GM12873 (cell line): ENCODE results near the gene DAGLB.

Experiments used
- TF ChIP-seq, protein P1 (sequence below): IDR thresholded peaks from 2 replicates; pipeline ENCODE4 v1.5.1; 2012; ENCODE audit warnings: low read depth, mild to moderate bottlenecking, moderate library complexity, low read length, control low read depth; ENCODE audit not compliant: insufficient read depth; ENCODE audit errors: missing control alignments

Gene DAGLB

DNA sequence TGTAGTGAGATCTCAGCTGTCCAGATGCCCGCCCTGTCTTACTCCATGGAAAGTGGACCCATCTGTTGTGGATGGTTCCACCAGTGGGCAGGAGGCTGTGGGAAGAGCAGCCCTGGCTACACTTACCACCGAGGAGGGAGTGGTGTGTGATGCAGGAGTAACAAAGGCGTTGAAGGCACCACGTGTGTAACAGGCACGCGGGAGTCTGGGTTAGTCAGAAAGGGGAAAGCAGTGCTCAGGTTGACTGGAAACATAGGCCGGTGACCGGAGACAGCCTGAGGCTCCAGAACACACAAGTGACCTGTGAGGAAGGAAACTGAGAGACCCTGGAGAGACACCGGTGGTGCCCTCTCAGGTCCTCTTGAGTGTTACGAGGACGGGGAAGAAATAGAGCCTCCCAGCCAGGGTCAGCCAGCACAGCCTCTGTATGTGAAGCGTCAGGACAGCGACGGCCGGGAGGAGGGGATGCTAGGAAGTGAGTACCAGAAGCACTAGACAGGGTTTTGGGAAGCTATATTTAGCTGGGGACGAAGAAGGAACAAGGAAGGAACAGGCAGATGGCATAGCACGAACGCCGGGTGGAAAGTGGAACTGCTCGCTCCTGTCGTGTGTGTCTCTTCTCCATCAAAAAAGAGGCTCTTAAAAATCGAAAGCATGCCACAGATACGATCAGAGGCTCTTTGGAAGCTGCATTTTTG, 51.7 kb downstream of the DAGLB start:
- TF ChIP-seq, protein P1, sequence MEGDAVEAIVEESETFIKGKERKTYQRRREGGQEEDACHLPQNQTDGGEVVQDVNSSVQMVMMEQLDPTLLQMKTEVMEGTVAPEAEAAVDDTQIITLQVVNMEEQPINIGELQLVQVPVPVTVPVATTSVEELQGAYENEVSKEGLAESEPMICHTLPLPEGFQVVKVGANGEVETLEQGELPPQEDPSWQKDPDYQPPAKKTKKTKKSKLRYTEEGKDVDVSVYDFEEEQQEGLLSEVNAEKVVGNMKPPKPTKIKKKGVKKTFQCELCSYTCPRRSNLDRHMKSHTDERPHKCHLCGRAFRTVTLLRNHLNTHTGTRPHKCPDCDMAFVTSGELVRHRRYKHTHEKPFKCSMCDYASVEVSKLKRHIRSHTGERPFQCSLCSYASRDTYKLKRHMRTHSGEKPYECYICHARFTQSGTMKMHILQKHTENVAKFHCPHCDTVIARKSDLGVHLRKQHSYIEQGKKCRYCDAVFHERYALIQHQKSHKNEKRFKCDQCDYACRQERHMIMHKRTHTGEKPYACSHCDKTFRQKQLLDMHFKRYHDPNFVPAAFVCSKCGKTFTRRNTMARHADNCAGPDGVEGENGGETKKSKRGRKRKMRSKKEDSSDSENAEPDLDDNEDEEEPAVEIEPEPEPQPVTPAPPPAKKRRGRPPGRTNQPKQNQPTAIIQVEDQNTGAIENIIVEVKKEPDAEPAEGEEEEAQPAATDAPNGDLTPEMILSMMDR: no peak

- TF ChIP-seq, protein P1: no peak
Observed at GRCh38 chr7:6394114-6394513, 53.6 kb downstream of the DAGLB start.

- TF ChIP-seq, protein P1: no peak
Observed at GRCh38 chr7:6393667-6394056, 54.1 kb downstream of the DAGLB start.

DNA sequence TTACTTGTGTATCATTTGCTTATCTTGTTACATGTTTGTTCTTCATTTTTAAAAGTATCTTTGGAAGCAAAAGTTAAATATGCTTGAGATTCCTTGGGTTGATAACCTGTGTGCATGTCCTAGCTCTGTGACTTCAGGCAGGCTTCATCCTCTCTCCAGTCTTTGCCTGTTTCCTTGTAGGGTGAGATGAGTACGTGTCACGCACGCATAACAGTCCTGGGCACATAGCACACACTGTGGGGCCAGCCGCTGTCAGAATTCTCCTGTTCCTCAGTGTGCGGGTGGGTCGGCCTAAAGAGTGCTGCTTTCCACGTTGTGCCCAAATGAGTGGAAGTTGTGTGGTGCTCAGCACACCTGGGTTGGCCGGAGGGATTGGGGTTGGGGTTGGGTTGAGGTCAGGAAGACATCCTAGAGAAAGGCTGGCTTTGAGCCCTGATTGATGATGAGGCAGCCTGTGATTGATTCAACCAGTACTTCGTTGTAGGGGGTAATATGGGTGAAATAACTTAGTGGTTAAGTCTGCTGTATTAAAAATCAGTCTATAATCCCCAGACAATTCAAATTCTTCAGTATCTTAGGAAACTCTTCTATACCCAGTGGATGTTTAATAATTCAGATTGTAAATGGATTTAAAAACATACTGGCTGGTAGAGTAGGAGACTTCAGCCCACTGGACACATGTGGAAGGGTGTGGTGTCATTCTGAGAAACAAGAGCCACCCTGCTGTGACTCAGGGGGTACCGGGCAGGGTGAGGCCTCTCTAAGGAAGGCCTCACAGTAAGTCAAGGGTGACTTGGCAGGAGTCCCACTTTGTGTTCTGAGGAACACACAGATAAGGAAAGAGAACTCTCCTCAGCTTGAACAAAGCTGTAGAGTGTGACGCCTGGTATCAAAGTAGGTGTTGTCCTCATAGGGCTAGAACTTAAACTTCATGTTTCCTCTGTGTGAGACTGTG, 54.8 kb downstream of the DAGLB start:
- TF ChIP-seq, protein P1: no peak

GRCh38 chr7:6389728-6390127, 58.0 kb downstream of the DAGLB start:
- TF ChIP-seq, protein P1: no peak

DNA sequence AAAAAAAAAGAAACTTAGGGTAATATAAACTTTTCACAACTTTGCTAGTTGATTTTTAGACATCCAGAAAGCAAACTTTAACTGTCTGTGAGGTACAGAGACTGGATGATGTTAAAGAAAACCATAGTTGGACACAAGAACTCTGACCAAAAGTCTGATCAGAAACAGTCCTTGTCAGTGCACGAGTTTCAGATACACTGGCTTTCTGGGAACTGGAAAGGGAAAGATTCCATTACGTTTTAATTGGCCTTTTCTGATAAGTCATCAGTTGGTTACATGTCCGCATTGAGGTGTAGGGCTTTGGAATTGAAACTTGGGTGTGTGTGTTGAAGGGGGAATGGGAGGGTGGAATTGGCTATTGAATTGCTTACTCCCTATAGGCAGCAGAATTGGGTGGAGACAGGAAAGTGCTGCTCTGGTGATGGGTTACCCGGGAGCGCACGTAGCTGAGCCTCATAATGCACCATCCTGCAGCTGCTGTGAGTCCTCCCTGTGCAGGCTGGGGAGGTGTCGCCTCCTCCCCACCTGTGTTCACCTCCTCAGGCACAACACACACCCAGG, 59.9 kb downstream of the DAGLB start:
- TF ChIP-seq, protein P1: no peak

DNA sequence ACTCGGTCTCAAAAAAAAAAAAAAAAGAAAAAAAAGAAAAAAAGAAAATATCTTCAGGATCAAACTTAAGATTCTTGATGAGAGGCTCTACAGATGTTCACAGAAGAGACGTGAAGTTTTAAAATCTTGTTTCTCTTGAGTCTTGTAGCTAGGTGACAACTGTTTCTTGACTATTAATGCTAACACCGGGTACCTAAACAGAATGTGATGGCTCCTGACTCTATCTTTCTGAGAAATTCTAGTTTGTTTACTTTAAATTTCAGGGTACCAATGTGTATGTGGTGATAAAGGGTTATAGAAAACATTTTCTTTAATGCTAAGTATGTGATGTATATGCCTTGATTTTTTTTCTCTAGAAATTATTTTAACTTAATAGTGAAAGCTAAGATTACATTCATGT, 61.0 kb downstream of the DAGLB start:
- TF ChIP-seq, protein P1: no peak
